Activated CD4-positive, alpha-beta memory T cell treated with anti-CD3 and anti-CD28 coated beads for 36 hours (primary cell): ENCODE data around the gene CBARP. TPM values are rescaled to one million over a fixed set of nuclear protein-coding genes. Genes with fewer than 3 reads are reported as not detected.

Source experiments
- CTCF ChIA-PET: fragments of 350-600 bp; sonication (Branson Sonifier 250); formaldehyde crosslinking; loops from one replicate; lab custom pipeline; 2021; ENCODE audit warnings: antibody characterized with exemption, inconsistent platforms; lab: Charles Lee
- POLR2A ChIA-PET: fragments of 350-600 bp; sonication (Branson Sonifier 250); formaldehyde crosslinking; loops from one replicate; lab custom pipeline; 2021; ENCODE audit warnings: antibody characterized with exemption; lab: Charles Lee
- DNase-seq: peaks from one replicate; pipeline ENCODE4 v3.0.0-alpha.2; 2020
- H3K27ac Mint-ChIP-seq: one replicate; pipeline ENCODE4 v1.8.0; 2021; ENCODE audit warnings: mixed read lengths
- H3K27me3 Mint-ChIP-seq: one replicate; pipeline ENCODE4 v1.8.0; 2021; ENCODE audit warnings: mixed read lengths
- H3K36me3 Mint-ChIP-seq: one replicate; pipeline ENCODE4 v1.8.0; 2021; ENCODE audit warnings: mixed read lengths
- H3K4me1 Mint-ChIP-seq: one replicate; pipeline ENCODE4 v1.8.0; 2021; ENCODE audit warnings: low read depth, mixed read lengths
- H3K4me3 Mint-ChIP-seq: one replicate; pipeline ENCODE4 v1.8.0; 2021; ENCODE audit warnings: mild to moderate bottlenecking, mixed read lengths
- H3K9me3 Mint-ChIP-seq: one replicate; pipeline ENCODE4 v1.8.0; 2021; ENCODE audit warnings: mixed read lengths
- intact Hi-C: fragments of 100-400 bp; cut with micrococcal nuclease; formaldehyde crosslinking; loops from one replicate; pipeline ENCODE4 v1.15.1; 2023
- total RNA-seq, 2 experiments: library from RNA; stranded (reverse); gene quantifications; one replicate each; pipeline ENCODE4 v1.2.3, GENCODE V29; 2021

Gene CBARP
- total RNA-seq, 2 experiments from 2014 or later = 1.3 to 2.1 TPM

GRCh38 chr19:1261798-1262622 lies 24.2 kb upstream of the CBARP start:
- POLR2A ChIA-PET = interaction anchor here (1.0 to 4.0 kb wide), 6 partner anchors 7 to 195 kb away, joined by 3 to 35 read pairs (median 5); partner anchors contain the start of genes ARHGAP45, CIRBP and FAM174C
- Mint-ChIP-seq H3K4me1 (peaks cover 55% of the 10 kb centered on the region), H3K36me3 (peaks cover 16% of the 10 kb centered on the region), H3K9me3 (no peaks in the 10 kb centered on the region), H3K27me3 (no peaks in the 10 kb centered on the region), H3K4me3 (peak overlapping the region; percentile 94), H3K27ac (peak overlapping the region; percentile 96)
- peak; percentile 45 for DNase-seq
- CTCF ChIA-PET = interaction anchor here (1.5 to 17.9 kb wide), 2 partner anchors 9 to 18 kb away, joined by 5 to 649 read pairs; partner anchors contain the start of gene ATP5F1D
- intact Hi-C loops = loop anchor here (1.0 kb wide), 1 partner anchor 13 kb away; the partner anchor contains the start of gene FAM174C

DNA sequence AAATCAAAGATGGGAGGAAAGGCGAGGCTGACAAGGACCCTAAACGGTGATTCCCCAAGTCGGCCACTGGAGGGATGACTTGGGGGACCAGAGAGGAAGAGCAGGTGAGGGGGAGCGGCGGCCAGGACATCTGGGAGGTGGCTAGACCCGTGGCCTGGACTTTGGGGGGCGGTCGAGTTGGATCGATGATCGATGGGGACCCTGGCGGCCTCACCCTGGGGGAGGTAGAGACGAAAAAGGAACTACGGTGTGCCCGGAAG lies 23.7 kb upstream of the CBARP start:
- POLR2A ChIA-PET = interaction anchor here (1.0 to 4.0 kb wide), 6 partner anchors 8 to 194 kb away, joined by 3 to 35 read pairs (median 5); partner anchors contain the start of genes ARHGAP45, CIRBP and FAM174C
- Mint-ChIP-seq H3K4me3 (peak overlapping the region; percentile 94), H3K27me3 (no peaks in the 10 kb centered on the region), H3K27ac (peak overlapping the region; percentile 96), H3K9me3 (no peaks in the 10 kb centered on the region), H3K36me3 (peaks cover 18% of the 10 kb centered on the region), H3K4me1 (peaks cover 54% of the 10 kb centered on the region)
- intact Hi-C loops = loop anchor here (1.0 kb wide), 1 partner anchor 14 kb away; the partner anchor contains the start of gene FAM174C
- CTCF ChIA-PET = interaction anchor here (1.1 to 17.9 kb wide), 3 partner anchors 8 to 18 kb away, joined by 3 to 649 read pairs (median 5); partner anchors contain the start of gene ATP5F1D
- peak; percentile 42 for DNase-seq

GRCh38 chr19:1260749-1261537 lies 23.1 kb upstream of the CBARP start:
- no peaks in the 10 kb centered on the region for H3K27me3 Mint-ChIP-seq
- DNase-seq = peak; percentile 98
- ChIA-PET CTCF (interaction anchor here (1.1 to 17.9 kb wide), 3 partner anchors 8 to 18 kb away, joined by 3 to 649 read pairs (median 5); partner anchors contain the start of gene ATP5F1D), POLR2A (interaction anchor here (0.6 to 4.0 kb wide), 7 partner anchors 8 to 194 kb away, joined by 3 to 35 read pairs (median 4); partner anchors contain the start of genes ARHGAP45, CIRBP and FAM174C)
- peaks cover 22% of the 10 kb centered on the region for H3K36me3 Mint-ChIP-seq
- H3K4me3 Mint-ChIP-seq = peak overlapping the region; percentile 94
- peaks cover 53% of the 10 kb centered on the region for H3K4me1 Mint-ChIP-seq
- intact Hi-C loops = loop anchor here (1.0 kb wide), 3 partner anchors 8 to 14 kb away; partner anchors contain the start of genes CIRBP and FAM174C
- H3K27ac Mint-ChIP-seq = peak overlapping the region; percentile 96
- H3K9me3 Mint-ChIP-seq = no peaks in the 10 kb centered on the region

GRCh38 chr19:1259876-1260748 lies 22.3 kb upstream of the CBARP start:
- Mint-ChIP-seq H3K27me3 (no peaks in the 10 kb centered on the region), H3K9me3 (no peaks in the 10 kb centered on the region), H3K27ac (peak overlapping the region; percentile 97), H3K4me3 (peak overlapping the region; percentile 94), H3K36me3 (peaks cover 28% of the 10 kb centered on the region), H3K4me1 (peaks cover 46% of the 10 kb centered on the region)
- ChIA-PET CTCF (interaction anchor here (1.1 to 17.9 kb wide), 3 partner anchors 9 to 19 kb away, joined by 3 to 649 read pairs (median 3); partner anchors contain the start of genes ATP5F1D and CIRBP), POLR2A (interaction anchor here (1.4 to 4.0 kb wide), 4 partner anchors 9 to 15 kb away, joined by 3 to 35 read pairs (median 4); partner anchors contain the start of genes CIRBP and FAM174C)
- intact Hi-C loops = loop anchor here (1.0 kb wide), 2 partner anchors 9 to 11 kb away; partner anchors contain the start of gene CIRBP
- peak; percentile 81 for DNase-seq

DNA sequence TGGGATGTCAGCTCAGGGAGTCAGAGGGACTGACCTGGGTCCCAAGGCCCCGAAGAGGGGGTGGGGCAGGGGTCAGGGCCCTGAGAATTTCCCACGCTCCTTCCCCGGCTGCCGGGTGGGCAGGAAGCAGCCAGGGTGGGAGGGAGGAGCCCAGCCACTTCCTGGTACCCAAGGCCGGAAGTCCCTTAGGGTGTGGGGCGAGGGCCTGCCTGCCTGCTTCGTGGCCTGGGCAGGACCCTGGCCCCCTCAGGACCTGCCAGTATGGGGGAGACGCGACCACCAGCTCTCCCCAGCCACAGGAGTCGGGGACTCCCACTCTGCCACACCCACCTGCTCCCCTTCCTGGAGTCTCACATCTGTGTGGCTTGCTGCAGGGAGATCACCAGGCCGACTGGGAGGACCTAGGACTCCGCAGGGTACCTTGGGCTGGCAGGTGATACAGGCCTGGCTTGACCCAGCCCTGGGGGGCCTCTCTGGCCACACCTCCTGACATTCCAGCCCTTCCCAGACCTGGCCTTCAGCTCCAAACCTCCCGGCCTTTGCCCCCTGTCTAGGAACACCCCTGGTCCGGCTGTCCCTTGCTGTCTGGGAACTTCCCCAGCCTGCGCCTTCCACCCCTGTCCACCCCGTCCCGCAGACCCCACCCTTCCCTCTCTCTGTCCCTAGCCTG lies 21.5 kb upstream of the CBARP start:
- no peaks in the 10 kb centered on the region for H3K9me3 Mint-ChIP-seq
- intact Hi-C loops = no loop called here
- ChIA-PET POLR2A (interaction anchor here (0.9 to 4.0 kb wide), 5 partner anchors 10 to 16 kb away, joined by 3 to 35 read pairs (median 4); partner anchors contain the start of genes CIRBP and FAM174C), CTCF (interaction anchor here (1.4 to 17.9 kb wide), 2 partner anchors 10 to 16 kb away, joined by 3 to 649 read pairs; partner anchors contain the start of genes ATP5F1D and CIRBP)
- no peaks in the 10 kb centered on the region for H3K27me3 Mint-ChIP-seq
- peak overlapping the region; percentile 97 for H3K27ac Mint-ChIP-seq
- peak overlapping the region; percentile 94 for H3K4me3 Mint-ChIP-seq
- DNase-seq = peak; percentile 84
- H3K4me1 Mint-ChIP-seq = peaks cover 51% of the 10 kb centered on the region
- peaks cover 36% of the 10 kb centered on the region for H3K36me3 Mint-ChIP-seq

GRCh38 chr19:1258707-1259205 lies 21.0 kb upstream of the CBARP start:
- Mint-ChIP-seq H3K27me3 (no peaks in the 10 kb centered on the region), H3K4me1 (peaks cover 52% of the 10 kb centered on the region), H3K27ac (peak overlapping the region; percentile 97), H3K36me3 (peaks cover 37% of the 10 kb centered on the region), H3K4me3 (peak overlapping the region; percentile 94), H3K9me3 (no peaks in the 10 kb centered on the region)
- no peak for DNase-seq
- intact Hi-C loops = no loop called here
- ChIA-PET CTCF (interaction anchor here (1.4 to 17.9 kb wide), 2 partner anchors 10 to 15 kb away, joined by 3 to 649 read pairs; partner anchors contain the start of genes ATP5F1D and CIRBP), POLR2A (interaction anchor here (0.9 to 4.0 kb wide), 3 partner anchors 10 to 14 kb away, joined by 4 to 35 read pairs (median 5); partner anchors contain the start of gene CIRBP)

- Mint-ChIP-seq H3K27ac (peak overlapping the region; percentile 97), H3K9me3 (no peaks in the 10 kb centered on the region), H3K4me1 (peaks cover 54% of the 10 kb centered on the region), H3K27me3 (no peaks in the 10 kb centered on the region), H3K36me3 (peaks cover 42% of the 10 kb centered on the region), H3K4me3 (peak overlapping the region; percentile 39)
- DNase-seq = no peak
- ChIA-PET CTCF (interaction anchor here (17.9 kb wide), 1 partner anchor 15 kb away, joined by 649 read pairs; the partner anchor contains the start of gene ATP5F1D), POLR2A (interaction anchor here (1.8 to 4.0 kb wide), 2 partner anchors 11 to 14 kb away, joined by 5 to 35 read pairs; partner anchors contain the start of gene CIRBP)
- intact Hi-C loops = no loop called here
Observed at GRCh38 chr19:1258163-1258492, 20.3 kb upstream of the CBARP start.

GRCh38 chr19:1257475-1258162 lies 19.8 kb upstream of the CBARP start:
- Mint-ChIP-seq H3K4me3 (peak overlapping the region; percentile 39), H3K36me3 (peaks cover 42% of the 10 kb centered on the region), H3K9me3 (no peaks in the 10 kb centered on the region), H3K4me1 (peaks cover 49% of the 10 kb centered on the region), H3K27me3 (no peaks in the 10 kb centered on the region), H3K27ac (peak overlapping the region; percentile 97)
- peak; percentile 9 for DNase-seq
- intact Hi-C loops = no loop called here
- ChIA-PET CTCF (interaction anchor here (3.5 to 17.9 kb wide), 2 partner anchors 9 to 14 kb away, joined by 19 to 649 read pairs; partner anchors contain the start of gene ATP5F1D), POLR2A (interaction anchor here (4.0 kb wide), 1 partner anchor 12 kb away, joined by 35 read pairs; the partner anchor contains the start of gene CIRBP)

DNA sequence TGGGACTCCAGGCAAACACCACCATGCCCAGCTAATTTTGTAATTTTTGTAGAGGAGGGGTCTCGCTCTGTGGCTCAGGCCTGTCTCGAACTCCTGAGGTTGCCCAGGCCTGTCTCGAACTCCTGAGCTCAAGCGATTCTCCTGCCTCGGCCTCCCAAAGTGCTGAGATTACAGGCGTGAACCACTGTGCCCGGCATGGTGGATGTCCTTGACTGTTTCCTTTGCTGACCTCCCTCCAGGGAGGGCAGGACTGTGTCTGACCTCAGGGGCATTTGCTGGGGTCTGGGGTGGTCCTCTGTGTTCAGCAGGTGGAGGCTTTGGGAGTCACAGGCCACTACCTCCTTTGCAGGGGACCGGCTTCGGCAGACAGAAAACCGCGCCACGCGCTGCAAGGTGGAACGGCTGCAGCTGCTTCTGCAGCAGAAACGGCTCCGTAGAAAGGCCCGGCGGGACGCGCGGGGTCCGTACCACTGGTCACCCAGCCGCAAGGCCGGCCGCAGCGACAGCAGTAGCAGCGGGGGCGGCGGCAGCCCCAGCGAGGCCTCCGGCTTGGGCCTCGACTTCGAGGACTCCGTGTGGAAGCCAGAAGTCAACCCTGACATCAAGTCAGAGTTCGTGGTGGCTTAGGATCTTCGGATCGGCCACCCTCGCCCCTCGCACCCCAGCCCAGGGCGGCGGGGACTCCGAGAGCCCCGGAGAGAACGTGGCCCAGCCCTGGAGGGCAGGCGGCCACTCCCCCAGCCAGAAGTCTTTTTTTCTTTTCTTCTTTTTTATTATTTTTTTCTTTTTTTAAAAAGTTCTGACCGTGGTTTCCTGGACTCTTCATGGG lies 19.1 kb upstream of the CBARP start:
- CTCF ChIA-PET = interaction anchor here (3.5 to 17.9 kb wide), 2 partner anchors 10 to 13 kb away, joined by 19 to 649 read pairs; partner anchors contain the start of gene ATP5F1D
- Mint-ChIP-seq H3K36me3 (peaks cover 46% of the 10 kb centered on the region), H3K4me1 (peaks cover 44% of the 10 kb centered on the region), H3K27me3 (no peaks in the 10 kb centered on the region), H3K4me3 (no peak overlapping the region), H3K27ac (peak overlapping the region; percentile 97), H3K9me3 (no peaks in the 10 kb centered on the region)
- no peak for DNase-seq
- intact Hi-C loops = no loop called here
- POLR2A ChIA-PET = no interaction called here
